SH-SY5Y (cell line): ENCODE measurements around the gene PRRC2B.

Experiments used
- GATA2 ChIP-seq: IDR thresholded peaks from 2 replicates; pipeline ENCODE4 v1.6.1; 2011; ENCODE audit warnings: mild to moderate bottlenecking, low read depth, low read length
- GATA3 ChIP-seq: IDR thresholded peaks from 2 replicates; pipeline ENCODE4 v1.6.1; 2011; ENCODE audit warnings: low read depth, mild to moderate bottlenecking, low read length, moderate library complexity

GRCh38 chr9:131492070-131492469 lies 98.2 kb downstream of the PRRC2B start:
- TF ChIP-seq GATA2: no peak
- TF ChIP-seq GATA3: no peak
